B cell (primary cell): ENCODE results near the gene NELFE. TPM values are rescaled to one million over a fixed set of nuclear protein-coding genes. Genes with fewer than 3 reads are reported as not detected.

Source experiments
- ATAC-seq: fragments of 200-7000 bp; cut with Tn5 transposase; one replicate; pipeline ENCODE4 v1.10.0; 2021; ENCODE audit warnings: low read depth, mild to moderate bottlenecking, moderate number of reproducible peaks, moderate library complexity
- CTCF ChIA-PET: fragments of 350-600 bp; sonication (Branson Sonifier 250); formaldehyde crosslinking; loops from one replicate; lab custom pipeline; 2021; ENCODE audit warnings: antibody characterized with exemption, inconsistent platforms; lab: Charles Lee
- POLR2A ChIA-PET: fragments of 350-600 bp; sonication (Branson Sonifier 250); formaldehyde crosslinking; loops from one replicate; lab custom pipeline; 2021; ENCODE audit warnings: antibody characterized with exemption; lab: Charles Lee
- DNase-seq: peaks from one replicate; pipeline ENCODE4 v3.0.0; 2013
- H2AFZ ChIP-seq: 2 replicates; pipeline ENCODE4 v1.6.1; 2012; ENCODE audit warnings: mild to moderate bottlenecking, low read depth, low read length; ENCODE audit not compliant: insufficient read depth, poor library complexity, severe bottlenecking
- H3K27ac ChIP-seq, 2 donors: 1 replicate in 1 of 2; 2 replicates in 1 of 2; pipeline ENCODE4 v1.5.1; 2012 to 2013; ENCODE audit warnings: low read length in 2 of 2, mild to moderate bottlenecking in 2 of 2, moderate library complexity in 1 of 2
- H3K27me3 ChIP-seq, 4 experiments: fragments of 200-600 bp in 1 of 4; sonication (generic) in 1 of 4; replicated peaks in 1 of 4; 1 replicate in 2 of 4; 2 replicates in 2 of 4; pipeline versions ENCODE4 v1.6.1 to v1.7.0; 2013 to 2016; ENCODE audit warnings: low read length in 3 of 4, mild to moderate bottlenecking in 2 of 4, mixed read lengths in 1 of 4, moderate library complexity in 1 of 4; ENCODE audit not compliant: insufficient read depth in 4 of 4, control insufficient read depth in 3 of 4; ENCODE audit errors: control extremely low read depth in 1 of 4
- H3K36me3 ChIP-seq, 2 experiments: replicated peaks in 1 of 2; 1 replicate in 1 of 2; 2 replicates in 1 of 2; pipeline versions ENCODE4 v1.6.1 to v1.7.1; 2013; ENCODE audit warnings: low read length in 1 of 2; ENCODE audit not compliant: insufficient read depth in 2 of 2, control insufficient read depth in 1 of 2; ENCODE audit errors: control extremely low read depth in 1 of 2, extremely low read depth in 1 of 2
- H3K4me1 ChIP-seq, 2 donors: fragments of 200-600 bp in 1 of 2; sonication (generic) in 1 of 2; 1 replicate in 1 of 2; 2 replicates in 1 of 2; pipeline versions ENCODE4 v1.5.1 to v1.6.1; 2013 to 2017; ENCODE audit warnings: low read length in 2 of 2; ENCODE audit not compliant: control insufficient read depth in 2 of 2, insufficient read depth in 2 of 2
- H3K4me2 ChIP-seq: replicated peaks from 2 replicates; pipeline ENCODE3; 2012; ENCODE audit warnings: mild to moderate bottlenecking, low read depth, low read length; ENCODE audit not compliant: poor library complexity, severe bottlenecking
- H3K4me3 ChIP-seq, 5 experiments: fragments of 200-600 bp in 1 of 5; sonication (generic) in 1 of 5; 1 replicate in 3 of 5; 2 replicates in 2 of 5; pipeline versions ENCODE4 v1.5.1 to v1.7.0; 2011 to 2016; ENCODE audit warnings: low read length in 4 of 5, mild to moderate bottlenecking in 4 of 5, low read depth in 2 of 5, control low read depth in 1 of 5, moderate library complexity in 1 of 5; ENCODE audit not compliant: insufficient read depth in 1 of 5; ENCODE audit errors: control extremely low read depth in 1 of 5, extremely low read depth in 1 of 5
- H3K79me2 ChIP-seq: fragments of 200-600 bp; sonication (generic); one replicate; pipeline ENCODE4 v1.6.0; 2016; ENCODE audit warnings: low read length; ENCODE audit not compliant: control insufficient read depth, insufficient read depth
- H3K9ac ChIP-seq: fragments of 200-600 bp; sonication (generic); 2 replicates; pipeline ENCODE4 v1.6.1; 2017; ENCODE audit warnings: mild to moderate bottlenecking, low read length, moderate library complexity
- H3K9me3 ChIP-seq, 3 donors: one replicate each; pipeline versions ENCODE4 v1.6.1 to v1.7.1; 2013; ENCODE audit warnings: low read length in 2 of 3; ENCODE audit not compliant: control insufficient read depth in 2 of 3, insufficient read depth in 1 of 3; ENCODE audit errors: control extremely low read depth in 1 of 3
- H4K20me1 ChIP-seq: 2 replicates; pipeline ENCODE4 v1.6.0; 2012; ENCODE audit warnings: mild to moderate bottlenecking, low read length; ENCODE audit not compliant: insufficient read depth, control insufficient read depth, poor library complexity, severe bottlenecking
- H3K27ac Mint-ChIP-seq: one replicate; pipeline ENCODE4 v1.8.0; 2021; ENCODE audit warnings: mixed read lengths
- H3K27me3 Mint-ChIP-seq: one replicate; pipeline ENCODE4 v1.8.0; 2021; ENCODE audit warnings: mixed read lengths
- H3K4me1 Mint-ChIP-seq: one replicate; pipeline ENCODE4 v1.8.0; 2021; ENCODE audit warnings: mixed read lengths
- H3K4me3 Mint-ChIP-seq: one replicate; pipeline ENCODE4 v1.8.0; 2021; ENCODE audit warnings: mixed read lengths
- H3K9me3 Mint-ChIP-seq: one replicate; pipeline ENCODE4 v1.8.0; 2022; ENCODE audit warnings: mixed read lengths; ENCODE audit not compliant: insufficient read depth
- CTCF ChIP-seq: fragments of 200-600 bp; IDR thresholded peaks from one replicate; pipeline ENCODE4 v1.8.0; 2022; ENCODE audit warnings: antibody characterized with exemption, mild to moderate bottlenecking
- WGBS: methylation state at CpG from one replicate; pipeline ENCODE4 v1.1.5; 2013; ENCODE audit warnings: missing lambda C conversion rate; ENCODE audit not compliant: insufficient coverage; 5-methylcytosine and 5-hydroxymethylcytosine counted together
- intact Hi-C: fragments of 100-400 bp; cut with micrococcal nuclease; formaldehyde crosslinking; loops from one replicate; pipeline ENCODE4 v1.10.0; 2022
- polyA plus RNA-seq: library from polyadenylated mRNA; depleted of rRNA; stranded (reverse); fragments of >200 nt; gene quantifications from 2 replicates; pipeline ENCODE4 v1.2.3, GENCODE V29; 2012
- total RNA-seq, 2 donors: library from RNA; stranded (reverse); fragments of 120-200 nt in 1 of 2; gene quantifications; 1 replicate in 1 of 2; 2 replicates in 1 of 2; pipeline versions ENCODE4 v1.2.3 to v1.2.4, GENCODE V29; 2013 to 2022

Gene NELFE
- total and polyA plus RNA-seq, 2 donors (not counting 1 experiment from before 2014, with no cell fraction given), result 39.0 to 53.7 TPM

- Histone ChIP-seq H3K9me3 (no peaks in the 10 kb centered on the region), H4K20me1 (no peaks in the 10 kb centered on the region), H3K27ac (peak overlapping the region; percentile 96 to 100), H3K9ac (peak overlapping the region; percentile 98), H3K4me2 (peak overlapping the region; percentile 89), H3K36me3 (peaks cover 2 to 37% of the 10 kb centered on the region in 2 experiments), H3K79me2 (peaks cover 11% of the 10 kb centered on the region), H3K27me3 (no peaks in the 10 kb centered on the region), H3K4me3 (peak overlapping the region; percentile 51 to 92 (median 80)), H2AFZ (peak overlapping the region; percentile 77), H3K4me1 (peaks cover 18 to 23% of the 10 kb centered on the region in 2 donors)
- TF ChIP-seq CTCF, result no peak
- Mint-ChIP-seq H3K4me1 (peaks cover 34% of the 10 kb centered on the region), H3K4me3 (peak overlapping the region; percentile 98), H3K27me3 (no peaks in the 10 kb centered on the region), H3K27ac (peak overlapping the region; percentile 100), H3K9me3 (no peaks in the 10 kb centered on the region)
- ChIA-PET POLR2A (interaction anchor here (0.7 to 3.6 kb wide), 11 partner anchors 8 to 1354 kb away, joined by 3 to 24 read pairs (median 5); partner anchors contain the start of genes ATF6B, BAG6, DDX39B and EHMT2), CTCF (interaction anchor here (1.2 to 1.8 kb wide), 2 partner anchors 12 to 21 kb away, joined by 3 to 10 read pairs; partner anchors contain the start of genes NELFE and SKIC2)
- WGBS, result 29% methylated on average over 29 of the region's 29 CpGs
- intact Hi-C loops, result loop anchor here (10.0 kb wide), 4 partner anchors 137 to 1907 kb away; partner anchors contain the start of genes CLIC1, HSD17B8, POLR1H and PPP1R11
- no peak for DNase-seq
- ATAC-seq, result no peak
Measured at GRCh38 chr6:31971279-31971992, 12.7 kb upstream of the NELFE start.
